GM13976 (cell line): Measurements from ENCODE around the gene IRAK3.
"Not testable (repeated sequence)": the region's sequence is repeated elsewhere in the genome, so short reads cannot be mapped to it uniquely, and the experiment has no call there.

Experiments
- DNase-seq: peaks from one replicate; pipeline ENCODE4 v3.0.0; 2012; ENCODE audit warnings: low spot score
- in situ Hi-C: fragments of 300-500 bp; cut with MboI; formaldehyde crosslinking; loops from one replicate; pipeline ENCODE4 v1.12.0; 2022; ENCODE audit warnings: low sequenced_read_pairs, mixed read lengths, inconsistent platforms; ENCODE audit not compliant: unreplicated experiment
- TF ChIP-seq, protein P1 (sequence below): IDR thresholded peaks from 2 replicates; pipeline ENCODE4 v1.5.1; 2012; ENCODE audit warnings: borderline replicate concordance, mild to moderate bottlenecking; ENCODE audit not compliant: insufficient read depth; ENCODE audit errors: extremely low read depth, missing control alignments, control extremely low read depth

IRAK3 gene

DNA sequence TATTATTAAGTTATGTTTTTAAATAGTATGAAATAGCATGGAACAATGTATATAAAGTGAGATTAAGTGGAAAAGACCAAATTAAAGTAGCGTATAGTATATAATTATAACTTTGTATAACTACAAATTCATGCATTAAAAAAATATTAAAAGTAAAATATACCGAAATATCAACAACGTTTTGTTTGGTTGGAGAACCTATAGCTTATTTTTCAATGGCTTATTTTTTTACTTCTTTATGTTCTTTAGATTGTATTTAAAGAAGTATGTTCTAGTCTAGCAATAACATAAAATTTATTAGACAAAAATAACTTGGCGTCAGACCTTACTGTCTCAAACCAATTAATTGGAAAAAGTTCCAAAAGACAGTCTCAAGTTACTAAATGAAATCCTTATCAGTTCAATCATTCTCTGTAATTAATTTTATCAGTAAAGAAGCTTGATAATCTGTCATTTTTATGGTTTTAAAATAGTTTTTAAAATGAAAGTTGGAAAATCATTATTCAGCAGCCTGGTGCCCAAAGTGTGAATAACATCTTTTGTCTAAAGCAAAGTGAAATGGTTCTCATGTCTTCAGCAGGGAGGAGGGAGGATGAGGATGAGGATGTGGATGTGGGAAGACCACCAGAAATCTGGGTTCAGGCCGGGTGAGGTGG, 46.7 kb downstream of the IRAK3 start:
- TF ChIP-seq, protein P1, sequence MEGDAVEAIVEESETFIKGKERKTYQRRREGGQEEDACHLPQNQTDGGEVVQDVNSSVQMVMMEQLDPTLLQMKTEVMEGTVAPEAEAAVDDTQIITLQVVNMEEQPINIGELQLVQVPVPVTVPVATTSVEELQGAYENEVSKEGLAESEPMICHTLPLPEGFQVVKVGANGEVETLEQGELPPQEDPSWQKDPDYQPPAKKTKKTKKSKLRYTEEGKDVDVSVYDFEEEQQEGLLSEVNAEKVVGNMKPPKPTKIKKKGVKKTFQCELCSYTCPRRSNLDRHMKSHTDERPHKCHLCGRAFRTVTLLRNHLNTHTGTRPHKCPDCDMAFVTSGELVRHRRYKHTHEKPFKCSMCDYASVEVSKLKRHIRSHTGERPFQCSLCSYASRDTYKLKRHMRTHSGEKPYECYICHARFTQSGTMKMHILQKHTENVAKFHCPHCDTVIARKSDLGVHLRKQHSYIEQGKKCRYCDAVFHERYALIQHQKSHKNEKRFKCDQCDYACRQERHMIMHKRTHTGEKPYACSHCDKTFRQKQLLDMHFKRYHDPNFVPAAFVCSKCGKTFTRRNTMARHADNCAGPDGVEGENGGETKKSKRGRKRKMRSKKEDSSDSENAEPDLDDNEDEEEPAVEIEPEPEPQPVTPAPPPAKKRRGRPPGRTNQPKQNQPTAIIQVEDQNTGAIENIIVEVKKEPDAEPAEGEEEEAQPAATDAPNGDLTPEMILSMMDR: no peak
- DNase-seq: no peak
- in situ Hi-C loops: no loop called here

DNA sequence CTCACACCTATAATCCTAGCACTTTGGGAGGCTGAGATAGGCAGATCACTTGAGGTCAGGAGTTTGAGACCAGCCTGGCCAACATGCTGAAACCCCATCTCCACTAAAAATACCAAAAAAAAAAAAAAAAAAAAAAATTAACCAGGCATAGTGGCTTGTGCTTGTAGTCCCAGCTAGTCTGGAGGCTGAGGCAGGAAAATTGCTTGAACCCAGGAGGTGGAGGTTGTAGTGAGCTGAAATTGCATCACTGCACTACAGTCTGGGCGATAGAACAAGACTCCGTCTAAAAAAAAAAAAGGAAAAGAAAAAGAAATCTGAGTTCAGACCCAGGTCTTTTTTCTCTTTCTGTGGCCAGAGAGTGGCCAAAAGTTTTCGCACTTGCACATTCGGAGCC, 47.3 kb downstream of the IRAK3 start:
- in situ Hi-C loops: not testable (repeated sequence)

DNA sequence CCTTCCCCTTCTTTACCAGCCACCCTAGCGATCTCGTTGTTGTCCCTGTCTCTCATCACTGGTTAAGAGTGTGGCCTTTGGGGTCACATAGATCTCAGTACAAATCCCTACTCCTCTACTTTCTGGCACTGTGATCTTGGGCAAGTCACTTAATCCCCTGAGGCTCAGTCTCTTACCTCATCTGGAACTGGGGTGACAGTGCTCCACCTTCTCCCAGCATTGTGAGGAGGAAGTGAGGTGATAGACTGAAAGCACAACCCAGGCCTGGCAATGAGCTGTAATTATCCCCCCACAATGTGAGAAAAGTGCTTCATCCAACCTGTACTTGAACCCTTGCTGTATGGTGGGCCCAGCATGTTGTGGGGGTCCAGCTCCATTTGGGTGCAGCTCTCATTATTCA, 48.0 kb downstream of the IRAK3 start:
- TF ChIP-seq, protein P1: no peak
- no peak for DNase-seq
- in situ Hi-C loops: no loop called here

More for the DNA sequence above, 47.3 kb downstream of the IRAK3 start:
- DNase-seq: not testable (repeated sequence)

DNA sequence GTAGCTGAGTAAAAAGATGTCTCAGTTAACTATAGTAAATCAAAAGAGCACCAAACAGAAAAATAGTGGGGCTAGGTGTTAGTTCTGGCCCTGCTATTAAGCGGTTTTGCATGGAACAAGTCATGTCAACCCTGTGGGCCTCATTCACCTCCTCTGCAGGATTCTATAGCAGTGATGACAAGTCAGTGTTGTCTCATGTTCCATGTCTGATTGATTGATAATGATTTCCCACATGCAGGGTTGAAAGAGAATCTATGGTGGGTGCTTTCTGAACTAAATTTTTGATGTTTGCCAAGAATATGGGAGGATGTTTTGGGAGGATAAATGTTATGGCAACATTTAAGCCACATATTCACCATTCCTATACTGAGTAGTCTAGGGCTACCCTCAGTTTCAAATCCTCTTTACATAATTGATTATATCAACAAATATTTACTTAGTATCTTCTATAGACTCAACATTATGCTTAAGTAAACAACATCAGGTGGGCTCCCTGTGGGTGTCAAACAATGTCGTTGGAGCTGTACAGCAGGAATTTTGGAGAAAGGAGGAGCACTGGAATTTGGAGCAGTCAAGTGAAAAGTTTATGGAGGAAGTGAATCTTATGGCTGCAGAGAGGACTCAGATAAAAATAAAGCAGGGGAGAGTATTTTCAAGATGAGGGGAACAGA, 48.6 kb downstream of the IRAK3 start:
- TF ChIP-seq, protein P1: no peak
- in situ Hi-C loops: no loop called here
- DNase-seq: no peak

DNA sequence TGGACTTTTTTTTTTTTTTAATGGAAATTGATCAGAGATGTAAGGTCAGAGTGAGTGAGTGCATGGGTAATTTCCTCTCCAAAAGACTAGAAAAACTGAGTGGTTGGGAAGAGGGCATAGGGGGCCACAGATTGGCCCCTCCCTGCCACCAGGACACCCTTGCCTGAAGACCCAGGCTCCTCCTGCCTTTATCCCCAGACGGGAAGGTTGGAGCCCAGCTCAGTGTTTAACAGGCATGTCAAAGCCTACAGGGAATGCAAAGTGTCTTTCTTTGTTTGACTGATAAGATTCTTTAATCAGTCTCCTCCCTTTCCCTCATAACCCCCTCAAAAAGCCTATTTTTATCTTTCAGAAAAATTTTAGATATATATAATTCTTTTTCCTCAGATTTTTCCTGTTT, 50.3 kb downstream of the IRAK3 start:
- DNase-seq: no peak
- in situ Hi-C loops: no loop called here
- TF ChIP-seq, protein P1: no peak

DNA sequence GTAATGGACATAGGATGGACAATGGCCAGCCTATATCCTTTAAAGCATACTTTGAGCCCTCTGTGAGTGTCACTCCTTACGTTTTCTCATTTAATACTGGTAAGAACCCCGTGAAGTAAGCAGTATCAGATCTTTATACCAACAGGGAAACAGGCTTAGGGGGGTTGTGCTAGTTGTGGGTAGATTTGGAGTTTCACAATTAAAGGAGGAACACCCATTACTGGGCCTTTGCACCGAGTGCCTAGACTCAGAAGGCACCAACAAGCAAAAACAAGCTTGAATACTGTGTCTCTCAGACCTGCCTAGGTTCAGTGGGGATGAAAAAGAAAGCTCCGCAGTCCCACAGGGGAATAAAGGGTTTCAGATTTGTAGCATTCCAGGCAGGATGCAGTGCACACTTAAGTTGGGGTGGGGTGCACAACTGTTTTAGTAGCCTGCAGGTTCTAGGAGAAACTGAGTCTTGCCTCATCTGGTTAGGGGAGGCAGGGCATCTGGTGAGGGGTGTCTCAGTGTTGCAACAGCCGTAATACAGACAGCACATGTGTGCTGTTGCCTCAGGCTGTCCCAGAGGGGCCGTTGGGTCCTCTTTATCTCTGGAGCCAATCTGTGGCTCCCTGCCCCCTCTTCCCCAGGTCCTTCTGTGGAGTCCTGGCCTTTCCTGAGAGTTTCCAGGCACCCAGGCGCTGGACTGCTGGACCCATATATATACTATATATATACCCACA, 51.2 kb downstream of the IRAK3 start:
- in situ Hi-C loops: no loop called here
- TF ChIP-seq, protein P1: no peak

More for the DNA sequence above, 51.2 kb downstream of the IRAK3 start:
- DNase-seq: no peak
